ENCODE data around the gene STUB1.

Gene STUB1

GRCh38 chr16:638836-639235 is 41.4 kb upstream of the STUB1 start:
- Mint-ChIP-seq H3K4me3 (no peak overlapping the region), H3K9me3 (no peaks in the 10 kb centered on the region), H3K36me3 (peaks cover 3% of the 10 kb centered on the region), H3K4me1 (peaks cover 20% of the 10 kb centered on the region), H3K27me3 (peaks cover 7% of the 10 kb centered on the region), H3K27ac (no peak overlapping the region)
- CTCF ChIA-PET, result no interaction called here
- no peak for DNase-seq

GRCh38 chr16:640614-641013 is 39.6 kb upstream of the STUB1 start:
- CTCF ChIA-PET, result no interaction called here
- peaks cover 3% of the 10 kb centered on the region for H3K36me3 Mint-ChIP-seq
- peaks cover 7% of the 10 kb centered on the region for H3K27me3 Mint-ChIP-seq
- DNase-seq, result no peak
- H3K4me1 Mint-ChIP-seq, result peaks cover 16% of the 10 kb centered on the region
- no peak overlapping the region for H3K27ac Mint-ChIP-seq
- H3K9me3 Mint-ChIP-seq, result no peaks in the 10 kb centered on the region
- peak overlapping the region; percentile 44 for H3K4me3 Mint-ChIP-seq

DNA sequence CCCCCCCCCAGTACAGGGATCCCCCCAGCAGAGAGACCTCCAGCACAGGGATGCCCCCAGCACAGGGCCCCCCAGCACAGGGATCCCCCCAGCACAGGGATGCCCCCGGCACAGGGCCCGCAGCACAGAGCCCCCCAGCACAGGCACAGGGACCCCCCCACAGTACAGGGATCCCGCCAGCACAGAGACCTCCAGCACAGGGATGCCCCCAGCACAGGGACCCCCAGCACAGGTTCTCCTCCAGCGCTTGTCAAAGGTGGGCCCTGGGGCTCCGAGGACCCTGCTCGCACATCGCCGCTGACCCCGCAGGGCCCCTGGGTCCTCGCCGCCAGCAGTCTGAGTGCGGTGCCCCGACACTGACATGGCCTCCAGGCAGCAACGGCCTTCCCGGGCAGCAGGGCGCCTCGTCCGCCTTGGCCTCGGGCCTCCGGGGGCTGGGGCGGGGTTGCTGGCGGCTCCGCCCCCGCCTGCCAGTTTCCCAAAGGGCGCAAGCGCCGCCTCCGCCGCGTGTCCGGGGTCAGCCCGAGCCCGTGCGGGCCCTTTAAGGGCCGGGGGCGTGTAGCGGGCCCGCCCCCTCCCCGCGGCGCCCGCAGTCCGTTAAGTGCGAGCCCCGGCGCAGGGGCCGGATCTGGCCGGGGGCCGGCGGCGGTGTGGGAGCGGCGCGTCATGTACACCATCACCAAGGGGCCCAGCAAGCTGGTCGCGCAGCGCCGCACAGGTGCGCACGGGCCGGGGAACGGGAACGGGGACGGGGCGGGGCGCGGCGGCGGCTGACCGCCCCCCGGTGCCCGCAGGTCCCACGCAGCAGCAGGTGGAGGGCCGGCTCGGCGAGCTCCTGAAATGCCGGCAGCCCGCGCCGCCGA is 38.7 kb upstream of the STUB1 start, which contains the start of gene MCRIP2:
MCRIP2 (plus strand) TSS at position 503 of the 863 bp plus-strand sequence; CDS start at position 667, 164 bp downstream.
- peaks cover 2% of the 10 kb centered on the region for H3K36me3 Mint-ChIP-seq
- peaks cover 15% of the 10 kb centered on the region for H3K4me1 Mint-ChIP-seq
- DNase-seq, result peak; percentile 83
- peak within 1 kb of the TSS; percentile 33 for H3K27ac Mint-ChIP-seq
- H3K27me3 Mint-ChIP-seq, result peaks cover 3% of the 10 kb centered on the region
- peak within 1 kb of the TSS; percentile 68 for H3K4me3 Mint-ChIP-seq
- CTCF ChIA-PET, result no interaction called here
- no peaks in the 10 kb centered on the region for H3K9me3 Mint-ChIP-seq

GRCh38 chr16:642189-643049 is 37.8 kb upstream of the STUB1 start:
- Mint-ChIP-seq H3K4me1 (peaks cover 12% of the 10 kb centered on the region), H3K27ac (peak overlapping the region; percentile 33), H3K36me3 (no peaks in the 10 kb centered on the region), H3K27me3 (no peaks in the 10 kb centered on the region), H3K9me3 (no peaks in the 10 kb centered on the region), H3K4me3 (peak overlapping the region; percentile 68)
- DNase-seq, result peak; percentile 63
- CTCF ChIA-PET, result no interaction called here

DNA sequence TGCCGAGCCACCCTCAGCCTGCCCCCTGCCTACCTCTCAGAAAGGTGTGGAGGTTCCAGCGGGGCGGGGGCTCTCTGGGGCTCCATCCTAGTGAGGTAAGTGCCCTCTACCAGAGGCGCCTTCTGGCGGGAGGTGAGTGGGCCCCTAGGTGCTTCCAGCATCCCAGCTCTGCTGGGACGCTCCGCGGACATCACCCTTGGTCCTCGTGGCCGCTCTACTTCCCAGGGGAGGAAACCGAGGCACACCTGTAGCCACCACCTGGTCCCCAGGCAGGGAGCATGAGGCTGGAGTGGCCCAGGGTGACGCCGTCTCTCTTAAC is 37.2 kb upstream of the STUB1 start:
- CTCF ChIA-PET, result no interaction called here
- no peak overlapping the region for H3K27ac Mint-ChIP-seq
- H3K27me3 Mint-ChIP-seq, result no peaks in the 10 kb centered on the region
- H3K4me3 Mint-ChIP-seq, result peak overlapping the region; percentile 68
- peaks cover 14% of the 10 kb centered on the region for H3K4me1 Mint-ChIP-seq
- no peak for DNase-seq
- H3K9me3 Mint-ChIP-seq, result no peaks in the 10 kb centered on the region
- H3K36me3 Mint-ChIP-seq, result no peaks in the 10 kb centered on the region

GRCh38 chr16:644556-644955 is 35.7 kb upstream of the STUB1 start:
- DNase-seq, result no peak
- CTCF ChIA-PET, result no interaction called here
- H3K27me3 Mint-ChIP-seq, result no peaks in the 10 kb centered on the region
- H3K9me3 Mint-ChIP-seq, result no peaks in the 10 kb centered on the region
- no peak overlapping the region for H3K27ac Mint-ChIP-seq
- no peaks in the 10 kb centered on the region for H3K36me3 Mint-ChIP-seq
- peaks cover 19% of the 10 kb centered on the region for H3K4me1 Mint-ChIP-seq
- H3K4me3 Mint-ChIP-seq, result no peak overlapping the region

DNA sequence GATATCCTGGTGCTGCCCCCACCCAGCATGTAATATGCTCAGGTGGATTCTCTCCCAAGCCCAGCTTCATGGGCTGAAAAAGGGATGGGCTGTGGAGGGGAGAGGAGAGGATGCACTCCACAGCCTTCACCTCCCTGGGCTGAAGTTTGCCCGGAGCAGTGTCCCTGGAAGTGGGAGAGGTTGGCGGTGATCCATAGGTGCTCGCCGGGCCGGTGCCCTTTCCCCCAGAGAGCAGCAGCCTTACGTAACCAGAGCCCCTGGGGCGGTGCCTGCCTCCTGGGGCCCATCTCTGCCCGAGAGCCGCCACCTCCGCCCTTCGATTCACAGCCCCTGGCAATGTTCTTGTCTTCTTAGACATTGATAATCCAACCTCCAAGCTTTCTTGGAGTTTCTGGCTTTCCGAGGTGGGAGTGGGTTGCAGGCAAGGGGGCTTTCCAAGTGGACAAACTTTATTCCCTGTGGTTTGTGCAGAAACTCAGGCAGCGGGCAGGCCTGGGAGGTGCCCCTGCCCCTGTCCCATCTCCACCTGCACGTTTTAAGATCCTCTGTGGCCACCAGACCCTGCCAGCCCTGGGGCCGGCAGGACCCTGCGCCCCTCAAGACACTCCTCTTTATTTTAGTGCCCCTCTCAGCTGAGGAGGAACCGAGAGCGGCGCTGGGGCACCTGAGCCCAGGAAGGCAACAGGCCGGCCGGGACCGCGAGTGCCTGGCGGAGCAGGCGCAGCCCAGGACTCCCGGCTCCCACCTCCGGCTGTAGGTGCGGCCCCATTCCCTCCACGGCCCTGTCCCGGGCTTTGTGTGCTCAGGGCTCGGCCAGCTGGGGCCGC is 34.1 kb upstream of the STUB1 start:
- Mint-ChIP-seq H3K27ac (no peak overlapping the region), H3K27me3 (no peaks in the 10 kb centered on the region), H3K9me3 (no peaks in the 10 kb centered on the region), H3K4me3 (no peak overlapping the region), H3K36me3 (no peaks in the 10 kb centered on the region), H3K4me1 (peaks cover 27% of the 10 kb centered on the region)
- CTCF ChIA-PET, result no interaction called here
- no peak for DNase-seq

- Mint-ChIP-seq H3K9me3 (no peaks in the 10 kb centered on the region), H3K4me1 (peaks cover 29% of the 10 kb centered on the region), H3K4me3 (no peak overlapping the region), H3K27me3 (no peaks in the 10 kb centered on the region), H3K36me3 (no peaks in the 10 kb centered on the region), H3K27ac (no peak overlapping the region)
- DNase-seq, result no peak
- CTCF ChIA-PET, result interaction anchor here (1.6 kb wide), 1 partner anchor 34 kb away, joined by 3 read pairs; the partner anchor contains the start of gene STUB1
These were observed 33.5 kb upstream of the STUB1 start for GRCh38 chr16:646679-647172.

GRCh38 chr16:647173-647902 is 32.9 kb upstream of the STUB1 start:
- no peak for DNase-seq
- peaks cover 29% of the 10 kb centered on the region for H3K4me1 Mint-ChIP-seq
- CTCF ChIA-PET, result interaction anchor here (0.7 to 1.6 kb wide), 3 partner anchors 11 to 152 kb away, joined by 3 read pairs; partner anchors contain the start of genes METTL26 and STUB1
- no peak overlapping the region for H3K4me3 Mint-ChIP-seq
- no peak overlapping the region for H3K27ac Mint-ChIP-seq
- H3K9me3 Mint-ChIP-seq, result no peaks in the 10 kb centered on the region
- H3K27me3 Mint-ChIP-seq, result no peaks in the 10 kb centered on the region
- no peaks in the 10 kb centered on the region for H3K36me3 Mint-ChIP-seq

DNA sequence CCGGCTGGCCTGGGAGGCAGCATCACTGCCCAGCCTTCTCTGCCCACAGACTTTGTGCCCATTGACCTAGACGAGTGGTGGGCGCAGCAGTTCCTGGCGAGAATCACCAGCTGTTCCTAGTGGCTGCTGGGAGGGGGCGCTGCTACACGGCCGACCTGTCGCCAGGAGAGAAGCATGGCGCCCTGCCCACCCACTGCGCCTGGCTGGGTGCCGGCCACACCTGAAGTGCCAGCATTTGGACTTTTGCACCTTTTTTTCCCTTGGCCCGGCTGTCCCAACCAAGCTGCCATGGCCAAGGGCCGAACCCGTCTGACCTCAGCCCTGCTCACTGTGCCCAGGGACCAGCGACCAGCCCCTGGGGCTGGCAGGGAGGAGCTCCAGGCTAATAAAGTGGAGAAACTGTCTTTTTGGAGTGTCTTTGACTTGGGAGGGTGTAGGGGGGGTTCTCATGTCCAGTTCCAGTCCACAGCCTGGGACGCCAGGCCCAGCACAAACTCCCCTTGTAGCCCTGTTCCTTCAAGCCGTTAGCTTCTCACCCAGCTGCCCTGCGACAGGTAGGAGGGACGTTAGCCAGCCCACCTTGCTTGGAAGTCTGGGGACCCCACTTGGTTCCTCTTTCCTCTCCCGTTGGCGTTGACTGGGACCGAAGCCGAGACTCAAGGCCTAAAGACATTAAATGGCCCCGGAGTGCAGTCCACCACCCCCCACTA is 32.0 kb upstream of the STUB1 start:
- Mint-ChIP-seq H3K36me3 (peaks cover 1% of the 10 kb centered on the region), H3K27ac (peak overlapping the region; percentile 81), H3K9me3 (no peaks in the 10 kb centered on the region), H3K4me3 (peak overlapping the region; percentile 74), H3K4me1 (peaks cover 25% of the 10 kb centered on the region), H3K27me3 (no peaks in the 10 kb centered on the region)
- CTCF ChIA-PET, result interaction anchor here (0.7 to 1.6 kb wide), 4 partner anchors 12 to 153 kb away, joined by 3 read pairs; partner anchors contain the start of genes METTL26 and STUB1
- peak; percentile 54 for DNase-seq

DNA sequence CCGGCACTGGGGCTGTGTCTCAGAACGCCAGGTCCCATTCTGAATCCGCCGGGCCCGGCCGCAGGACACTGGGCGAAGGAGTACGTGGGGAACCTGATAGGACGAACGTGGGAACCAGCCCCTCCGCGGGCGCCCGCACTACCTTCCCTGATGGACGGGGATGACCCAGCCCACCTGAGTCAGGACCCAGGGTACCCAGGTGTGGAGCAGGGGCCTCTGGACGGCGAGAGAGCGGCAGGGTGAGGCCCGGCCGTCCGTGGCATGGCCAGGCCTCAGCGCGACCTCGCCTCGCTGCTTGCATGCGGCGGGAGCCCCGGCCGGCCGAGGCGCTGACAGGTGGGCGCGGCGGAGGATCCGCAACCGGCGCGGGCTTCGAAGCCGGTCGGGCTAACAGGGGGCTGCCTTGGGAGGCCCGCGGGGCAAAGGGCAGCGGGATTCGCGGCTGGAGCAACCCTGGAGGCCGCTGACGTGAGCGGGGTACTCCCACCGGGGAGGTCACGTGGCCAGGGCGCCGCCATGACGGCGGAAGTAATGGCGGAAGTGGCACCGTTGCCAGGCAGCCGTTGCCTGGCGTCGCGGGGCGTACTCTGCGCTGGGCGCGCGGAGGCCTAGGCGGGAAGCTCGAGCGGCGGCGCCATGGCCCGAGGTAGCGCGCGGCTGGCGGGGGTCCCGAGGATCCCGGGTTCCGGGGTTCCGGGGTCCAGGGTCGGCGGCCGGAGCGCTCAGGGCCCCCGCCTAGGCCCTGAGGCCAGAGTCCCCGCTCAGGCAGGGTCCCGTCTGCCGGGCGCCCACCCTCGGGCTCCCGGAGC is 31.2 kb upstream of the STUB1 start, which contains the start of gene WDR90:
WDR90 (plus strand) TSS at position 585 of the 809 bp plus-strand sequence; CDS start at position 637, 52 bp downstream.
- CTCF ChIA-PET, result interaction anchor here (0.7 kb wide), 1 partner anchor 13 kb away, joined by 3 read pairs; the partner anchor contains the start of gene METTL26
- DNase-seq, result peak; percentile 96
- Mint-ChIP-seq H3K4me1 (peaks cover 21% of the 10 kb centered on the region), H3K9me3 (no peaks in the 10 kb centered on the region), H3K4me3 (peak within 1 kb of the TSS; percentile 75), H3K36me3 (peaks cover 1% of the 10 kb centered on the region), H3K27ac (peak within 1 kb of the TSS; percentile 81), H3K27me3 (no peaks in the 10 kb centered on the region)

- Mint-ChIP-seq H3K4me1 (peaks cover 18% of the 10 kb centered on the region), H3K9me3 (no peaks in the 10 kb centered on the region), H3K27me3 (no peaks in the 10 kb centered on the region), H3K27ac (no peak overlapping the region), H3K4me3 (peak overlapping the region; percentile 75), H3K36me3 (peaks cover 1% of the 10 kb centered on the region)
- CTCF ChIA-PET, result interaction anchor here (0.9 kb wide), 1 partner anchor 10 kb away, joined by 4 read pairs; no protein-coding TSS in a partner anchor
- DNase-seq, result peak; percentile 58
These were observed 30.6 kb upstream of the STUB1 start for GRCh38 chr16:649631-650030.
